Activated CD4-positive, alpha-beta memory T cell treated with anti-CD3 and anti-CD28 coated beads, Interleukin-2, amount 10 ng/mL, durations not matched to agents 7 days and 5 days (primary cell): ENCODE measurements around the gene LRRC25. TPM values are rescaled to one million over a fixed set of nuclear protein-coding genes. Genes with fewer than 3 reads are reported as not detected.
"Not testable (repeated sequence)": the region's sequence is repeated elsewhere in the genome, so short reads cannot be mapped to it uniquely, and the experiment has no call there.

Experiments
- CTCF ChIA-PET: fragments of 350-600 bp; sonication (Branson Sonifier 250); formaldehyde crosslinking; loops from one replicate; lab custom pipeline; 2021; ENCODE audit warnings: antibody characterized with exemption, inconsistent platforms; lab: Charles Lee
- POLR2A ChIA-PET: fragments of 350-600 bp; sonication (Branson Sonifier 250); formaldehyde crosslinking; loops from one replicate; lab custom pipeline; 2021; ENCODE audit warnings: antibody characterized with exemption; lab: Charles Lee
- DNase-seq: peaks from one replicate; pipeline ENCODE4 v3.0.0-alpha.2; 2020
- H3K27ac Mint-ChIP-seq: one replicate; pipeline ENCODE4 v1.8.0; 2021; ENCODE audit warnings: mild to moderate bottlenecking, mixed read lengths
- H3K27me3 Mint-ChIP-seq: one replicate; pipeline ENCODE4 v1.8.0; 2021; ENCODE audit warnings: mixed read lengths
- H3K36me3 Mint-ChIP-seq: one replicate; pipeline ENCODE4 v1.8.0; 2021; ENCODE audit warnings: low read depth, mixed read lengths
- H3K4me1 Mint-ChIP-seq: one replicate; pipeline ENCODE4 v1.8.0; 2021; ENCODE audit warnings: mixed read lengths
- H3K4me3 Mint-ChIP-seq: one replicate; pipeline ENCODE4 v1.8.0; 2021; ENCODE audit warnings: mild to moderate bottlenecking, mixed read lengths
- H3K9me3 Mint-ChIP-seq: one replicate; pipeline ENCODE4 v1.8.0; 2021; ENCODE audit warnings: mixed read lengths
- total RNA-seq, 2 experiments: library from RNA; stranded (reverse); gene quantifications; one replicate each; pipeline ENCODE4 v1.2.3, GENCODE V29; 2021

The LRRC25 gene
- total RNA-seq, 2 experiments from 2014 or later: not detected

DNA sequence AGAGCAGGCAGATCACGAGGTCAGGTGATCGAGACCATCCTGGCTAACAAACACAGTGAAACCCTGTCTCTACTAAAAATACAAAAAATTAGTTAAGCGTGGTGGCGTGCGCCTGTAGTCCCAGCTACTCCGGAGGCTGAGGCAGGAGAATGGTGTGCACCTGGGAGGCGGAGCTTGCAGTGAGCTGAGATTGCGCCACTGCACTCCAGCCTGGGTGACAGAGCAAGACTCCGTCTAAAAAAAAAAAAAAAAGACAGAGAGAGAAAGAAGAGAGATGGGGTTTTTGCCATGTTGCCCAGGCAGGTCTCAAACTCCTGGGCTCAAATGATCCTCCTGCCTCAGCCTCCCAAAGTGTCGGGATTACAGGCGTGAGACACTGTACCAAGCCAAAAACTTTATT, 8.3 kb upstream of the LRRC25 start:
- peaks cover 15% of the 10 kb centered on the region for H3K4me1 Mint-ChIP-seq
- H3K27ac Mint-ChIP-seq, H3K36me3 Mint-ChIP-seq, H3K9me3 Mint-ChIP-seq, POLR2A ChIA-PET, H3K27me3 Mint-ChIP-seq, H3K4me3 Mint-ChIP-seq, DNase-seq: not testable (repeated sequence)
- CTCF ChIA-PET: interaction anchor here (0.6 to 0.7 kb wide), 3 partner anchors 17 to 161 kb away, joined by 3 to 5 read pairs (median 3); no protein-coding TSS in a partner anchor

DNA sequence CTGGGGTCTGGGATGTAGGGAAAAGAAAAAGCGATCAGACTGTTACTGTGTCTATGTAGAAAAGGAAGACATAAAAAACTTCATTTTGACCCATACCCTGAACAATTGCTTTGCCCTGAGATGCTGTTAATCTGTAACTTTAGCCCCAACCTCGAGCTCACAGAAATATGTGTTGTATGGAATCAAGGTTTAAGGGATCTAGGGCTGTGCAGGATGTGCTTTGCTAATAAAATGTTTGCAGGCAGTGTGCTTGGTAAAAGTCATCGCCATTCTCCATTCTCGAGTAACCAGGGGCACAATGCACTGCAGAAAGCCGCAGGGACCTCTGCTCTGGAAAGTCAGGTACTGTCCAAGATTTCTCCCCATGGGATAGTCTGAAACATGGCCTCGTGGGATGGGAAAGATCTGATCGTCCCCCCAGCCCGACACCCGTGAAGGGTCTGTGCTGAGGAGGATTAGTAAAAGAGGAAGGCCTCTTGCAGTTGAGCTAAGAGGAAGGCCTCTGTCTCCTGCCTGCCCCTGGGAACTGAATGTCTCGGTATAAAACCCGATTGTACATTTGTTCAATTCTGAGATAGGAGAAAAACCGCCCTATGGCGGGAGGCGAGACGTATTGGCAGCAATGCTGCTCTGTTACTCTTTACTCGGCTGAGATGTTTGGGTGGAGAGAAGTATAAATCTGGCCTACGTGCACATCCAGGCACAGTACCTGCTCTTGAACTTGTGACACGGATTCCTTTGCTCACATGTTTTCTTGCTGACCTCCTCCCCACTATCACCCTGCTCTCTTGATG, 5.2 kb upstream of the LRRC25 start:
- not testable (repeated sequence) for H3K27ac Mint-ChIP-seq, H3K36me3 Mint-ChIP-seq, H3K4me3 Mint-ChIP-seq, H3K9me3 Mint-ChIP-seq, H3K27me3 Mint-ChIP-seq, DNase-seq
- ChIA-PET POLR2A (interaction anchor here (1.2 kb wide), 1 partner anchor 14 kb away, joined by 3 read pairs; no protein-coding TSS in a partner anchor), CTCF (interaction anchor here (1.3 kb wide), 1 partner anchor 14 kb away, joined by 3 read pairs; no protein-coding TSS in a partner anchor)
- peaks cover 13% of the 10 kb centered on the region for H3K4me1 Mint-ChIP-seq

DNA sequence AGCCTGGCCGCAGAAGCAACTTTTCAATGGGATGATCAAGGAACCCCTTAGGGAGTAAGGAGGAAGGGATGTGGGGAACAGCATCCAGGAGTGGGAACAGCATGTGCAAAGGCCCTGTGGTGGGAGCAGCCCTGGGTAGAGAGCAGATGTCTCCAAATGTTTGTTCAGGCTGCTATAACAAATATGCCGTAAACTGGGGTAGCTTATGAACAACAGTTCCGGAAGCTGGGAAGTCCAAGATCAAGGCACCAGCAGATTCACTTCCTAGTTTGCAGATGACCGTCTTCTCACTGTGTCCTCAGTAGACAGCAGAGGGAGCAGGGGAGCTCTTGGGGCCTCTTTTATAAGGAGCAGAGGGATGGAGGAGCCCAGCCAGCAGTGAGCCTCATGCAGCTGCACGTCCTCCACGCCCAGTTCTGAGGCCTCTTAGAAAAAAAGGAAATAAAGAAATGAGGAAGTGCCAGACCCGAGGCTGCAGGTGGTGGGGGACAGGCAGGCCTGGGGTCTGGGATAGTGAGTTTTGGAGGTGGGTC, 4.2 kb upstream of the LRRC25 start:
- POLR2A ChIA-PET: interaction anchor here (1.2 kb wide), 1 partner anchor 15 kb away, joined by 3 read pairs; no protein-coding TSS in a partner anchor
- H3K27ac Mint-ChIP-seq: no peak overlapping the region
- CTCF ChIA-PET: interaction anchor here (0.9 to 2.6 kb wide), 4 partner anchors 9 to 73 kb away, joined by 3 to 9 read pairs (median 4); no protein-coding TSS in a partner anchor

DNA sequence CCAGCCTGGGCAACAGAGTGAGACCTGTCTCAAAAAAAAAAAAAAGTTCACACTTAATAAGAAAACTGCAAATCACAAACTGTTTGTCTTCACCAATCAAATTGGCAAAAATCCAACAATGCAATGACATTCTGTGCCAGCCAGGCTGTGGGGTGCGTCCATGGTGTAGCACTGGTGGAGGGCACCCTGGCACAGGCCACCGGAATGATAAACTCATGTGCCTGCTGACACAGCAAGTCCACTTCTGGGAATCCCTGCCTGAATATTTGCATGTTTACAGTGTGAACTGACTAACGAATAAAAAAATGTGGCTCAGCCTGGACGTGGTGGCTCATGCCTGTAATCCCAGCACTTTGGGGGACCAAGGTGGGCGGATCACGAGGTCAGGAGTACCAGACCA, 1.6 kb upstream of the LRRC25 start:
- no peak for DNase-seq
- H3K9me3 Mint-ChIP-seq: no peaks in the 10 kb centered on the region
- no peak overlapping the region for H3K4me3 Mint-ChIP-seq
- no peaks in the 10 kb centered on the region for H3K36me3 Mint-ChIP-seq
- no peak overlapping the region for H3K27ac Mint-ChIP-seq
- H3K4me1 Mint-ChIP-seq: peaks cover 16% of the 10 kb centered on the region
- POLR2A ChIA-PET: no interaction called here
- H3K27me3 Mint-ChIP-seq: peaks cover 18% of the 10 kb centered on the region
- CTCF ChIA-PET: no interaction called here

More for the DNA sequence above, 4.2 kb upstream of the LRRC25 start:
- H3K9me3 Mint-ChIP-seq: no peaks in the 10 kb centered on the region
- H3K36me3 Mint-ChIP-seq: no peaks in the 10 kb centered on the region
- DNase-seq: no peak
- peaks cover 16% of the 10 kb centered on the region for H3K4me1 Mint-ChIP-seq
- no peak overlapping the region for H3K4me3 Mint-ChIP-seq
- peaks cover 15% of the 10 kb centered on the region for H3K27me3 Mint-ChIP-seq

DNA sequence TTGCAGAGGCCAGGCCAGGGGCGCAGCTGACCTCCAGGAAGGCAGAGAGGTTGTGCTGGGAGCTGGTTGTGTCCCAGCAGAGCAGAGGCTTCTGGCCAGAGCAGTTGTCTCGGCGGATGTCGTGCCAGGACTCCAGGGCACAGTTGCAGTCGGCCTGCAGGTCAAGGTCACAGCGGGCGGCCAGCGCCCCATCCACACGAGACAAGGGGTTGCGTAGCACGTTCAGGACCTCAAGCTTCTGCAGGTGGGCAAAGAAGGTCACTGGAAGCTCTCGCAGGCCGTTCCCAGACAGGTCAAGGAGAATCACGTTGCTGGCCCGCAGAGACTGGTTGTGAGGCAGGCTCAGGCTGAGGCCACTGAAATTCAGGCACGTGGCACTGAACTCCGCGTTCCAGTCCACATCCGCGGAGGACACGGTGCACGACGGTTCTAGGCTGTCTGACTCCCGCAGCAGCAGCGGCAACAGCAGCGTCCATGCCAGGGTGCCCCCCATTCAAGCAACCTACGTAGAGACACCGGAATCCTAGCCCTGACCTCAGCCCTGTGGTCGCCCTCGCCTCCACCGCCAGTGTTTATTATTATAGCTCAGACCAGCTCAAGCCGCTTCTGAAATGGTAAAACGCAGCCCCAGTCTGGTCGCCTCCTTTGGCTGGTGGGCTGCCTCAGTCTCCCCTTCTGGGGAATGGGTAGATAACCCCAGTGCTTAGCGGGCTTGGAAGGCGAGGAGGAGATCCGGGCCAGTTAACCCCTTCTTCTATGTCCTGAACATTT, 766 bp downstream of the LRRC25 start:
- no peak overlapping the region for H3K4me3 Mint-ChIP-seq

DNA sequence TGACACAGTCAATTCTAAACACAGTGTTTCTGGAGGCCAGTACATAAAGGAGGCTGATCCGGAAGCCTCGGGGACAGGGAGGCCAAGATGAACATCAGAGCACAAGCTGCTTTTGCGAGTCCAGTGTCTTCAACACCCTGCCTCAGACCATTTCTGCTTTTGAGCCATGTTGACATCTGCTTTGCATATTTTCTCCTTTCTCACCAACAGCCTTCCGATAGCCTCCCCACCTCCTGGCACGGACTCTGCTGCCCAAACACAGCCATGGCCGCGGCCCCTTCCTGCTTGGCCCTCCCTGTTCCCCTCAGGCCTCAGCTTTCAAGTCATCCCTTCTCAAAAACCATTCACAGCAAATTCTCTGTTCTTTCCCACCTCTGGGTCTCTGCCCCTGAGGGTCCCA, 3.6 kb downstream of the LRRC25 start:
- Mint-ChIP-seq H3K4me1 (peaks cover 7% of the 10 kb centered on the region), H3K27ac (no peak overlapping the region), H3K9me3 (no peaks in the 10 kb centered on the region), H3K4me3 (no peak overlapping the region), H3K27me3 (peaks cover 42% of the 10 kb centered on the region), H3K36me3 (no peaks in the 10 kb centered on the region)
- ChIA-PET POLR2A (no interaction called here), CTCF (interaction anchor here (0.6 to 1.6 kb wide), 4 partner anchors 13 to 208 kb away, joined by 3 to 7 read pairs (median 4); no protein-coding TSS in a partner anchor)
- DNase-seq: no peak

More for the DNA sequence above, 766 bp downstream of the LRRC25 start:
- Mint-ChIP-seq H3K9me3 (no peaks in the 10 kb centered on the region), H3K27me3 (peaks cover 26% of the 10 kb centered on the region), H3K4me1 (peaks cover 15% of the 10 kb centered on the region), H3K27ac (no peak overlapping the region), H3K36me3 (no peaks in the 10 kb centered on the region)
- no peak for DNase-seq
- CTCF ChIA-PET: no interaction called here
- POLR2A ChIA-PET: no interaction called here

DNA sequence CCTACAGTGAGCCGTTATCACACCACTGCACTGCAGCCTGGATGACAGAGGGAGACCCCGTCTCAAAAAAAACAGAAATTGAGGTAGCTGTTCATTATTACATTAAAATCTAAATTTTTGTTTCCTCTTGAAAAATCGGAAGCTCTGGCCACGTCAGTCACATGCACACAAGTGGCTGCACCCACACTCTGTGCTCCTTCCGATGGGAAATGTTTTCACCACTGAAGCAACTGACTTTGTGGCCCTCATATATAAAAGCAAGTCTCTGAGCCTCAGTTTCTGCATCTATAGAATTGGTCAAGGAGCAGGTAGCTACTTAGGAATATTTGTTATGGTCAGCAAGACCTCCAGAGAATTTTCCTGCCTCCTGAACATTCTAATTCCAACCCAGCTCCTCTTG, 4.5 kb downstream of the LRRC25 start:
- Mint-ChIP-seq H3K9me3 (no peaks in the 10 kb centered on the region), H3K27me3 (peaks cover 44% of the 10 kb centered on the region), H3K4me1 (peaks cover 14% of the 10 kb centered on the region), H3K4me3 (no peak overlapping the region), H3K36me3 (no peaks in the 10 kb centered on the region), H3K27ac (no peak overlapping the region)
- CTCF ChIA-PET: interaction anchor here (1.0 to 1.6 kb wide), 2 partner anchors 19 to 140 kb away, joined by 3 to 7 read pairs; no protein-coding TSS in a partner anchor
- POLR2A ChIA-PET: interaction anchor here (0.6 to 1.4 kb wide), 2 partner anchors 29 to 805 kb away, joined by 3 to 4 read pairs; no protein-coding TSS in a partner anchor
- DNase-seq: no peak

DNA sequence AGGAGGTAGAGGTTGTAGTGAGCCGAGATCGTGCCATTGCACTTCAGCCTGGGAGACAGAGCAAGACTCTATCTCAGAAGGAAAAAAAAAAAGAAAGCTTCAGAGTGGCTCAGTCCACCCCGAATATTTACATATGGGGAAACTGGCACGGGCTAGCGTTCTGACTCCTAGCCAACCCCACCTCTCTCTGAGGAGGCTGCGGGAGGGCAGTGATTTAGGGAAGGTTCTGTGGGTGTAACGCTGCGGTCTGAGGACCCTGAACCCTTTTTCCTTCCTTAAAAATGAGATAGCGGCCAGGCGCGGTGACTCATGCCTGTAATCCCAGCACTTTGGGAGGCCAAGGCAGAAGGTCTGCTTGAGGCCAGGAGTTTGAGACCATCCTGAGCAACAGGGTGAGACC, 5.0 kb downstream of the LRRC25 start:
- H3K4me3 Mint-ChIP-seq: no peak overlapping the region
- no peaks in the 10 kb centered on the region for H3K9me3 Mint-ChIP-seq
- POLR2A ChIA-PET: interaction anchor here (1.4 kb wide), 1 partner anchor 29 kb away, joined by 4 read pairs; no protein-coding TSS in a partner anchor

DNA sequence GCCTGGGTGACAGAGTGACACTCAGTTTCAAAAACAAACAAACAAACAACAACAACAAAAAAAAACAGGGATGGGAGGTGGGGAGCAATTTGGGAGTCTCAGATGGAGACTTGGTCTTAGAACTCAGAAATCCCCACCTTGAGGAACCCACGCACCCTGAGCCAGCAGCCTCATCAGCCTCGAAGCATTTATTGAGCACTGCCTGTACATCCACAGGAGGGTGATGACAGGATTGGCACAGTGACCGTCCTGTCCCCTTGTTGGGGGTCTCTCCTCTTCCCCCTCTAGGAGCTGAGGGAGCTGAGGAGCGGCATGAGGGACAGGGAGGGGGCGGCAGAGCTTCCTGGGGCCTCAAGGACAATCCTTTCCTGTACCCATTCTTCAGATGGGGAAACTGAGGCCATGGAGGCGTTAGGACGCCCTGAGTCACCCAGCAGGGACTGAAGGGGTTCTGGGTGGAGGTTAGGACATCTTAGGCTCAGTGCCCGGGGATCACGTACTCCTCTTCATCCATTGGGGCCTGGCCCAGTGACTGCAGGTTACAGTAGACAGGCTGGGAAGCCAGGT, 5.8 kb downstream of the LRRC25 start:
- Mint-ChIP-seq H3K27ac (no peak overlapping the region), H3K4me1 (peaks cover 17% of the 10 kb centered on the region), H3K27me3 (peaks cover 48% of the 10 kb centered on the region), H3K36me3 (no peaks in the 10 kb centered on the region), H3K9me3 (no peaks in the 10 kb centered on the region), H3K4me3 (no peak overlapping the region)
- POLR2A ChIA-PET: no interaction called here
- CTCF ChIA-PET: interaction anchor here (1.0 to 6.5 kb wide), 2 partner anchors 112 to 138 kb away, joined by 3 to 42 read pairs; partner anchors contain the start of gene JUND
- no peak for DNase-seq

More for the DNA sequence above, 5.0 kb downstream of the LRRC25 start:
- peaks cover 44% of the 10 kb centered on the region for H3K27me3 Mint-ChIP-seq
- no peaks in the 10 kb centered on the region for H3K36me3 Mint-ChIP-seq
- no peak overlapping the region for H3K27ac Mint-ChIP-seq
- CTCF ChIA-PET: interaction anchor here (1.0 kb wide), 1 partner anchor 139 kb away, joined by 3 read pairs; no protein-coding TSS in a partner anchor
- peaks cover 14% of the 10 kb centered on the region for H3K4me1 Mint-ChIP-seq
- no peak for DNase-seq

DNA sequence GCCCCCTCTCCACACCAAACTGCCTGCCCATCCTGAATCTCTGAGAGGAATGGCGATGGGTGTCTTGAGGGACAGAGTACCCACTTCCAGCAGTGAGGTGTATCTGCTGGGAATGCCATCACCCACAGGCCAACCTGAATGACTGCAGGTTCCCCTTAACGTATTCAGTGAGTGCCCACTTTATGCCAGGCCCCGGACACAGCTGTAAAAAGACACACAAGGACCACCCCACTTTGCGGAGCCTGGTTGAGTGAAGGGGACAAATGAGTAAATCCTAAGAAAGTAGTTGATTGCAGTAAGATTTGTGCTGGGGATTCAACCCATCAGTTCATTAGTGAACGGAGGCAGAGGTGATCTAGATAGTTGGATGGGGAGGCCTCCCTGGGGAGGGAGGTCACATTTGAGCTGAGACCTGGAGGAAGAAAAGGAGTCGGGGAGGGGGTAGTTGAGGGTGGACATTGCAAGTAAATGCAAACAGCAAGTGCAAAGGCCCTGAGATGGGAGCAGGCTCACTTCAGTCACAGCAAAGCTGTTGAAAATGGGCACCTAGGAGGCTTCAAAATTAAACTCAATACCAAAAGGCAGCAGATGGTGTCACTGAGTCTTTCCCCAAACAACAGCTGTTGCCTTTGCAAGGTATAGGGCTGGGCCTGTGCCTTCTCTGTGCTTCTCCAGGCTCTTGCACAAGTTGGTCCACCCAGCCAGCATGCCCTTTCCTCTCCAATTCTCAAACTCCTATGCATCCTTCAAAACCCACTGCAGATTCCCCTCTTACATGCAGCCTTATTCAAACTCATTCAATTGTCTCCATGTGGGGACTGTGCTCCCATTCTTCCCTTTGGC, 7.1 kb downstream of the LRRC25 start:
- CTCF ChIA-PET: interaction anchor here (0.6 to 6.5 kb wide), 6 partner anchors 10 to 111 kb away, joined by 3 to 42 read pairs (median 5); partner anchors contain the start of genes JUND and LSM4
- no peaks in the 10 kb centered on the region for H3K9me3 Mint-ChIP-seq
- no peaks in the 10 kb centered on the region for H3K36me3 Mint-ChIP-seq
- H3K27ac Mint-ChIP-seq: no peak overlapping the region
- POLR2A ChIA-PET: interaction anchor here (0.9 kb wide), 1 partner anchor 48 kb away, joined by 3 read pairs; no protein-coding TSS in a partner anchor
- H3K4me3 Mint-ChIP-seq: no peak overlapping the region
- DNase-seq: no peak
- H3K27me3 Mint-ChIP-seq: peaks cover 54% of the 10 kb centered on the region
- H3K4me1 Mint-ChIP-seq: peaks cover 17% of the 10 kb centered on the region

DNA sequence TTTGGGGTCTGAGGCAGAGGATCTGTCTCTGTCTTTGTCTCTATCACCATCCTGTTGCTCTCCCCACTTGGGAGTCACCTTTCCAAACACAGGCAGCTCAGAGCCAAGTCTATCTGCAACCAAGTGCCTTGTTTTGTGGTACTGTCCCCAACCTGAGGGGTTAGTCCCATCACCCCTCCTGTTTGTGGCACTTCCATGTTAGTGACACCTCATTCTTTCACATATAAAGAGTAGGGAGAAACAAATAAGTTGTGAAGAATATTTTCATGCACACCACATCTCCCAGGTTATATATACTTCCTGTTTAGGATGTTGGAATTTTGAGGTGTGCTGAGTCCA, 7.7 kb downstream of the LRRC25 start:
- CTCF ChIA-PET: interaction anchor here (1.4 to 6.5 kb wide), 7 partner anchors 10 to 197 kb away, joined by 4 to 58 read pairs (median 12); partner anchors contain the start of genes JUND, LSM4 and MPV17L2
- DNase-seq: no peak
- Mint-ChIP-seq H3K36me3 (no peaks in the 10 kb centered on the region), H3K27me3 (peaks cover 56% of the 10 kb centered on the region), H3K4me1 (peaks cover 17% of the 10 kb centered on the region), H3K4me3 (no peak overlapping the region), H3K9me3 (no peaks in the 10 kb centered on the region), H3K27ac (no peak overlapping the region)
- POLR2A ChIA-PET: interaction anchor here (1.9 to 2.0 kb wide), 3 partner anchors 25 to 30 kb away, joined by 9 to 12 read pairs (median 10); partner anchors contain the start of gene SSBP4
